Heart left ventricle (tissue), 13 donors: ENCODE data around the gene ACTR3C.

Experiments used
- POLR2A ChIP-seq, 2 donors: fragments of 450-650 bp; IDR thresholded peaks; one replicate each; pipeline ENCODE4 v1.6.1; 2017; ENCODE audit warnings: antibody characterized with exemption in 2 of 2, mild to moderate bottlenecking in 2 of 2, moderate library complexity in 2 of 2
- TF ChIP-seq, protein P1 (sequence below), 12 donors: fragments of 200-600 bp; sonication (generic) in 4 of 12; IDR thresholded peaks; one replicate each; pipeline versions ENCODE4 v1.5.0 to v1.8.0; 2018 to 2022; ENCODE audit warnings: antibody characterized with exemption in 12 of 12, mild to moderate bottlenecking in 5 of 12
- donor health status: ischemic (EF 13 %, LVEDD 7.1; RV severe dilation, severe dysfunction).
- donor health status: DM: no; HTN: yes; CAD: no.
- donor health status: DM: no; HTN: no; CAD: no.
- donor health status: ischemic (EF 25% LVEDD 6.9; RV normal size, moderate dysfunction).
- donor health status: ischemic (EF 25% LVEDD 5.7; RV mildly dilated, moderate dysfunction).
- donor health status: ischemic (EF 35%, LVEDD 5.7; RV mildly dilated, moderate dysfunction).
- donor health status: nonischemic (EF 11% LVEDD 7.7; RV severe dilation, severe dysfunction).
- donor health status: DM: yes; HTN: yes; CAD: no.
- donor health status: PGD.
- donor health status: ischemic (EF 29% LVEDD 5.4; RV normal size, mild dysfunction).
- donor health status: nonischemic (EF 23%, LVEDD 6.1; RV moderate dilation, normal function).

DNA sequence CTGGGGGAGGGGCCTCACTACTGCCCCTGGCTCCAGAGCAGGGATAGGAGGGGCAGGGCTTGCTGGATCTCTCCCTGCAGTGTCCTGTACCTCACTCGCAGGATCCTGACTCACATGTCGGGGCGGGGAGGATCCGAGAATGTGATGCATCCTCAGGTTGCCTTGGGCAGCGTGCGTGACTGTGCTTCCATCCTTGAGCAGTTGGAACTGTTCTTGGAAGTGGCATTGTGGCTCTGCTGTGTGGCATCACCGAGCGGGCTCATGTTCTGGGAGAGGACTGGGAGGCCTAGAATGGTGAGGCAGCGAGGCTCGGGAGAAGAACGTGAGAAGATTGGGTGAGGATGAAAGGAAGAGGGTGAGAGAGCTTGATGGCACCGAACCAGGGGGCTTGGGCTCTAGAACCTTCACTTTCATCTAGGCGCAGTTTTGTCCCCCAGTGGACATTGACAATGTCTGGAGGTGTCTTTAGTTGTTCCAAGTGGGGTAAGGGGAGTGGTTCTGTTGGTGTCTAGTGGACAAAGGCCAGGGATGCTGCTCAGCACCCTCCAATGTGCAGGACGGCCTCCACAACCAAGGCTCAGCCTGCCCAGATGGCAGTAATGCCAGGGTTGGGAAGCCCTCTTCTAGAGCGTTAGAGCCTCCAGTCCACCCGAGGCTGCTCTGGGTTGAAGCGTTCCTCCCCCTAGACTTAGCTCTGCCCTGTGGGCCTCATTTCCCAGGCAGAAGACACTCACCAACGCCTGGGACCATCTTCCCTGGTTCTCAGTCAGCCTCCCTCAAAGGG is 9.7 kb upstream of the ACTR3C start:
- TF ChIP-seq, protein P1, sequence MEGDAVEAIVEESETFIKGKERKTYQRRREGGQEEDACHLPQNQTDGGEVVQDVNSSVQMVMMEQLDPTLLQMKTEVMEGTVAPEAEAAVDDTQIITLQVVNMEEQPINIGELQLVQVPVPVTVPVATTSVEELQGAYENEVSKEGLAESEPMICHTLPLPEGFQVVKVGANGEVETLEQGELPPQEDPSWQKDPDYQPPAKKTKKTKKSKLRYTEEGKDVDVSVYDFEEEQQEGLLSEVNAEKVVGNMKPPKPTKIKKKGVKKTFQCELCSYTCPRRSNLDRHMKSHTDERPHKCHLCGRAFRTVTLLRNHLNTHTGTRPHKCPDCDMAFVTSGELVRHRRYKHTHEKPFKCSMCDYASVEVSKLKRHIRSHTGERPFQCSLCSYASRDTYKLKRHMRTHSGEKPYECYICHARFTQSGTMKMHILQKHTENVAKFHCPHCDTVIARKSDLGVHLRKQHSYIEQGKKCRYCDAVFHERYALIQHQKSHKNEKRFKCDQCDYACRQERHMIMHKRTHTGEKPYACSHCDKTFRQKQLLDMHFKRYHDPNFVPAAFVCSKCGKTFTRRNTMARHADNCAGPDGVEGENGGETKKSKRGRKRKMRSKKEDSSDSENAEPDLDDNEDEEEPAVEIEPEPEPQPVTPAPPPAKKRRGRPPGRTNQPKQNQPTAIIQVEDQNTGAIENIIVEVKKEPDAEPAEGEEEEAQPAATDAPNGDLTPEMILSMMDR (IDR thresholded peaks at IDR 0.05), result no peak
- TF ChIP-seq POLR2A (IDR thresholded peaks at IDR 0.05), result no peak
